Ovary (tissue), 9 donors: ENCODE results near the gene TENM3. TPM values are rescaled to one million over a fixed set of nuclear protein-coding genes. Genes with fewer than 3 reads are reported as not detected.

ENCODE experiments used
- DNase-seq, 5 donors: peaks; one replicate each; pipeline ENCODE4 v3.0.0-alpha.2; 2019 to 2020
- H3K27ac ChIP-seq, 2 donors: fragments of 200-600 bp; one replicate each; pipeline versions ENCODE4 v1.5.1 to v1.8.0; 2019 to 2022
- H3K27me3 ChIP-seq: fragments of 200-600 bp; one replicate; pipeline ENCODE4 v1.8.0; 2022
- H3K36me3 ChIP-seq: fragments of 200-600 bp; sonication (generic); one replicate; pipeline ENCODE4 v1.5.1; 2019
- H3K4me1 ChIP-seq: one replicate; pipeline ENCODE4 v1.8.1; 2013; ENCODE audit warnings: mild to moderate bottlenecking, moderate library complexity; ENCODE audit not compliant: insufficient read depth
- H3K4me3 ChIP-seq: fragments of 200-600 bp; sonication (generic); one replicate; pipeline ENCODE4 v1.5.1; 2017
- H3K9me3 ChIP-seq, 2 donors: fragments of 200-600 bp in 1 of 2; sonication (generic) in 1 of 2; one replicate each; pipeline versions ENCODE4 v1.5.1 to v1.8.1; 2013 to 2019; ENCODE audit warnings: mild to moderate bottlenecking in 1 of 2, moderate library complexity in 1 of 2
- CTCF ChIP-seq, 3 donors: fragments of 450-650 bp in 2 of 3; fragments of 200-600 bp in 1 of 3; IDR thresholded peaks; one replicate each; pipeline versions ENCODE4 v1.5.1 to v1.8.0; 2016 to 2022; ENCODE audit warnings: antibody characterized with exemption in 3 of 3, mild to moderate bottlenecking in 1 of 3
- EP300 ChIP-seq: sonication (generic); formaldehyde crosslinking; IDR thresholded peaks from one replicate; pipeline ENCODE4 v1.6.1; 2017; ENCODE audit warnings: antibody characterized with exemption
- POLR2A ChIP-seq: fragments of 450-650 bp; IDR thresholded peaks from one replicate; pipeline ENCODE4 v1.6.1; 2017; ENCODE audit warnings: antibody characterized with exemption, mild to moderate bottlenecking, moderate library complexity
- WGBS, 3 donors: extraction: QIAGEN DNeasy Blood & Tissue Kit in 1 of 3; methylation state at CpG; one replicate each; pipeline versions ENCODE4 v1.1.5 to v1.1.7; 2013 to 2017; 5-methylcytosine and 5-hydroxymethylcytosine counted together
- intact Hi-C, 4 donors: fragments of 100-400 bp; cut with DNase I; formaldehyde crosslinking; loops; one replicate each; pipeline versions ENCODE4 v1.11.0 to v1.15.1; 2022 to 2023
- polyA plus RNA-seq, 2 donors: library from polyadenylated mRNA; stranded (reverse); fragments of 200-250 nt in 1 of 2; fragments of 350-450 nt in 1 of 2; fragmentation: Illumina TruSeq in 1 of 2; extraction: RNeasy Lipid Tissue Mini Kit (QIAGEN cat#74804) in 1 of 2; gene quantifications; one replicate each; pipeline ENCODE4 v1.2.3, GENCODE V29; 2013 to 2014
- total RNA-seq, 7 donors: library from RNA; depleted of rRNA in 2 of 7; stranded (reverse); fragments of >200 nt in 2 of 7; fragmentation: NEBNext Ultra II Directional in 3 of 7; extraction: Animal tissue kit (Norgen Biotek cat#: 25700) in 3 of 7; gene quantifications; one replicate each; pipeline versions ENCODE4 v1.1.0 to v1.2.4, GENCODE V29; 2016 to 2023
- donor health status: DM: no; HTN: no; CAD: no; lungs with moderate emphysema.
- donor health status: DM: no; HTN: no; CAD: no.
- donor health status: Bipolar disorder and iron deficiency.
- donor health status: DM: yes; HTN: yes; CAD: no.
- donor health status: DM: no; HTN: no; CAD: no.
- donor health status: DM: yes; HTN: yes; CAD: no.

The TENM3 gene
- total and polyA plus RNA-seq, 9 donors = 0.82 to 16.1 (median 5.7) TPM

- intact Hi-C loops = no loop called here
- no peak for DNase-seq
- no peak overlapping the region for H3K4me3 ChIP-seq
- WGBS, 3 donors = 89 to 92% (median 91%) methylated on average over 3 of the region's 3 CpGs
- H3K27ac ChIP-seq = no peak overlapping the region
- no peaks in the 10 kb centered on the region for H3K9me3 ChIP-seq
- TF ChIP-seq CTCF (IDR thresholded peaks at IDR 0.05) = no peak
- no peaks in the 10 kb centered on the region for H3K4me1 ChIP-seq
- H3K27me3 ChIP-seq = no peaks in the 10 kb centered on the region
- no peaks in the 10 kb centered on the region for H3K36me3 ChIP-seq
These were observed 487.6 kb downstream of the TENM3 start for GRCh38 chr4:182730791-182731190.

GRCh38 chr4:182736207-182736606 lies 493.0 kb downstream of the TENM3 start:
- no peaks in the 10 kb centered on the region for H3K27me3 ChIP-seq

GRCh38 chr4:182738283-182739047 lies 495.3 kb downstream of the TENM3 start:
- Histone ChIP-seq H3K27me3 (no peaks in the 10 kb centered on the region), H3K4me3 (no peak overlapping the region), H3K36me3 (no peaks in the 10 kb centered on the region), H3K27ac (no peak overlapping the region), H3K9me3 (no peaks in the 10 kb centered on the region), H3K4me1 (no peaks in the 10 kb centered on the region)
- intact Hi-C loops = no loop called here
- TF ChIP-seq CTCF (IDR thresholded peaks at IDR 0.05) = no peak
- no peak for TF ChIP-seq EP300
- no peak for TF ChIP-seq POLR2A
- WGBS, 3 donors = 55 to 58% (median 57%) methylated on average over 8 of the region's 8 CpGs
- no peak for DNase-seq

More at GRCh38 chr4:182736207-182736606, 493.0 kb downstream of the TENM3 start:
- DNase-seq = no peak
- intact Hi-C loops = no loop called here
- H3K36me3 ChIP-seq = no peaks in the 10 kb centered on the region
- TF ChIP-seq POLR2A (no peak), CTCF (IDR thresholded peaks at IDR 0.05) (no peak), EP300 (no peak)
- 63 to 74% (median 72%) methylated on average over 2 of the region's 2 CpGs for WGBS, 3 donors
- no peak overlapping the region for H3K4me3 ChIP-seq
- no peaks in the 10 kb centered on the region for H3K4me1 ChIP-seq
- H3K9me3 ChIP-seq = no peaks in the 10 kb centered on the region
- no peak overlapping the region for H3K27ac ChIP-seq

GRCh38 chr4:182740256-182740655 lies 497.1 kb downstream of the TENM3 start:
- H3K27me3 ChIP-seq = no peaks in the 10 kb centered on the region
- H3K4me1 ChIP-seq = no peaks in the 10 kb centered on the region
- DNase-seq = no peak
- no peak for TF ChIP-seq CTCF (IDR thresholded peaks at IDR 0.05)
- TF ChIP-seq EP300 = no peak
- TF ChIP-seq POLR2A = no peak
- 82 to 94% (median 87%) methylated on average over 3 of the region's 3 CpGs for WGBS, 3 donors
- no peaks in the 10 kb centered on the region for H3K9me3 ChIP-seq
- H3K36me3 ChIP-seq = no peaks in the 10 kb centered on the region
- H3K27ac ChIP-seq = no peak overlapping the region
- no peak overlapping the region for H3K4me3 ChIP-seq
- intact Hi-C loops = no loop called here
